OCI-LY1 (cell line): ENCODE measurements around the gene STMP1.

Source experiments
- EZH2 ChIP-seq: fragments of 200-600 bp; sonication (generic), shearing (Covaris generic); IDR thresholded peaks from 2 replicates; pipeline ENCODE4 v1.8.0; 2017; ENCODE audit warnings: borderline replicate concordance, mixed run types, mild to moderate bottlenecking, antibody characterized with exemption, low read length, moderate library complexity, mixed read lengths
- TF ChIP-seq, protein P1 (sequence below): fragments of 200-600 bp; sonication (generic), shearing (Covaris generic); IDR thresholded peaks from 2 replicates; pipeline ENCODE4 v1.5.1; 2017; ENCODE audit warnings: mild to moderate bottlenecking, antibody characterized with exemption, low read length, moderate library complexity, mixed read lengths

DNA sequence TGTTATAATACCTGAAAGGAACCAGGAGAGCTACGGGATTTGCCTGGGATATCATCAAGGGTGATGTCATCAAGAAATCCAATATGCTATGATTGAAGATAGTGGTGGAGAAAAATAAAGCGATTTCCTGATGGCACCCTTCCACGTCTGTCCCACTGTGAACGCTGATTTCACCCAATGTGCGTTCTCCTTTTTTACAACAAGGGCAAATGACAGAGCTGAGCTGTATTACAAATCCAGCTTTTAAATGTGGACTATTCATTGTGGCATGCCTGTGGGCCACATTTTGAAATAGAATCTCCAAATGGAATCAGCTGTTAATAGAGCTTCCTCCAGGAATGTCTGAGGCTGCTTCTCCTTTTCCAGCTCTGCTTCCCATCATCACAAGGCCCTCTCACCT is 42.4 kb downstream of the STMP1 start:
- TF ChIP-seq, protein P1, sequence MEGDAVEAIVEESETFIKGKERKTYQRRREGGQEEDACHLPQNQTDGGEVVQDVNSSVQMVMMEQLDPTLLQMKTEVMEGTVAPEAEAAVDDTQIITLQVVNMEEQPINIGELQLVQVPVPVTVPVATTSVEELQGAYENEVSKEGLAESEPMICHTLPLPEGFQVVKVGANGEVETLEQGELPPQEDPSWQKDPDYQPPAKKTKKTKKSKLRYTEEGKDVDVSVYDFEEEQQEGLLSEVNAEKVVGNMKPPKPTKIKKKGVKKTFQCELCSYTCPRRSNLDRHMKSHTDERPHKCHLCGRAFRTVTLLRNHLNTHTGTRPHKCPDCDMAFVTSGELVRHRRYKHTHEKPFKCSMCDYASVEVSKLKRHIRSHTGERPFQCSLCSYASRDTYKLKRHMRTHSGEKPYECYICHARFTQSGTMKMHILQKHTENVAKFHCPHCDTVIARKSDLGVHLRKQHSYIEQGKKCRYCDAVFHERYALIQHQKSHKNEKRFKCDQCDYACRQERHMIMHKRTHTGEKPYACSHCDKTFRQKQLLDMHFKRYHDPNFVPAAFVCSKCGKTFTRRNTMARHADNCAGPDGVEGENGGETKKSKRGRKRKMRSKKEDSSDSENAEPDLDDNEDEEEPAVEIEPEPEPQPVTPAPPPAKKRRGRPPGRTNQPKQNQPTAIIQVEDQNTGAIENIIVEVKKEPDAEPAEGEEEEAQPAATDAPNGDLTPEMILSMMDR, result no peak
- no peak for TF ChIP-seq EZH2
